Right atrium auricular region (tissue), 2 donors: Measurements from ENCODE around the gene QTRT2. TPM values are rescaled to one million over a fixed set of nuclear protein-coding genes. Genes with fewer than 3 reads are reported as not detected.

Source experiments
- DNase-seq: peaks from one replicate; pipeline ENCODE4 v3.0.0-alpha.2; 2019; ENCODE audit warnings: low spot score
- H3K27ac ChIP-seq, 2 donors: fragments of 200-600 bp; sonication (generic); 1 replicate in 1 of 2; 2 replicates in 1 of 2; pipeline ENCODE4 v1.5.1; 2016 to 2019
- H3K27me3 ChIP-seq, 2 donors: fragments of 200-600 bp; sonication (generic); one replicate each; pipeline versions ENCODE4 v1.5.1 to v1.6.0; 2017 to 2019
- H3K36me3 ChIP-seq: fragments of 200-600 bp; sonication (generic); one replicate; pipeline ENCODE4 v1.5.1; 2016
- H3K4me1 ChIP-seq, 2 donors: fragments of 200-600 bp; sonication (generic); one replicate each; pipeline versions ENCODE4 v1.5.1 to v1.6.0; 2017 to 2019
- H3K4me3 ChIP-seq, 2 donors: fragments of 200-600 bp; sonication (generic); 1 replicate in 1 of 2; 2 replicates in 1 of 2; pipeline ENCODE4 v1.5.1; 2017 to 2019; ENCODE audit warnings: mild to moderate bottlenecking in 1 of 2, moderate library complexity in 1 of 2
- H3K9me3 ChIP-seq, 2 donors: fragments of 200-600 bp; sonication (generic); one replicate each; pipeline ENCODE4 v1.5.1; 2019
- CTCF ChIP-seq, 2 donors: fragments of 200-600 bp; sonication (generic); IDR thresholded peaks; one replicate each; pipeline ENCODE4 v1.5.1; 2019; ENCODE audit warnings: antibody characterized with exemption in 2 of 2
- total RNA-seq, 2 donors: library from RNA; depleted of rRNA; stranded (reverse); fragments of >200 nt; gene quantifications; one replicate each; pipeline ENCODE4 v1.1.0, GENCODE V29; 2016

The QTRT2 gene
- total RNA-seq, 2 donors from 2014 or later, result 4.9 to 5.6 TPM

- TF ChIP-seq CTCF (IDR thresholded peaks at IDR 0.05), result no peak
- Histone ChIP-seq H3K36me3 (peaks cover 37% of the 10 kb centered on the region), H3K4me3 (no peak overlapping the region), H3K4me1 (no peaks in the 10 kb centered on the region), H3K9me3 (no peaks in the 10 kb centered on the region), H3K27me3 (no peaks in the 10 kb centered on the region), H3K27ac (no peak overlapping the region)
- DNase-seq, result no peak
Observed at GRCh38 chr3:114079761-114080160, 23.2 kb downstream of the QTRT2 start.

DNA sequence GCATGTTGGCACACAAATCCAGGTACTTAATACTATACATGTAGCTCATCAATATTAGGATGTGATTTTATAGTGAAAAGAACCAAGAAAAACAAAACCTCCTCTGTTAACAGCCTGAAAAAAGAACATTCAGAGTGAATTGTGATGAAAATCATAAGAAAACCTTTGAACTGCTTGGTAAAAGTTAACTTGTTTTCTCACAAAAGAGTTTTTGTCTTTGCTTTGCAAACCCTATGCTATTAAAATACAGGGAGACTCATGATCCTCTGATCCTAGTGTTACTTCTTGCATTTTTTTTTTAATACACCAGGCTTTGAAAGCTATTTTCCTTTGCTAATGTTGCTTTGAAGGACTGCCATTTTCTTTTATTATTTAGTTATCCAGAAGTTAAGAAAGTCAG is 23.7 kb downstream of the QTRT2 start:
- no peak for DNase-seq
- no peaks in the 10 kb centered on the region for H3K27me3 ChIP-seq
- no peaks in the 10 kb centered on the region for H3K9me3 ChIP-seq
- no peaks in the 10 kb centered on the region for H3K4me1 ChIP-seq
- H3K36me3 ChIP-seq, result peaks cover 36% of the 10 kb centered on the region
- no peak for TF ChIP-seq CTCF (IDR thresholded peaks at IDR 0.05)
- H3K27ac ChIP-seq, result no peak overlapping the region
- H3K4me3 ChIP-seq, result no peak overlapping the region

DNA sequence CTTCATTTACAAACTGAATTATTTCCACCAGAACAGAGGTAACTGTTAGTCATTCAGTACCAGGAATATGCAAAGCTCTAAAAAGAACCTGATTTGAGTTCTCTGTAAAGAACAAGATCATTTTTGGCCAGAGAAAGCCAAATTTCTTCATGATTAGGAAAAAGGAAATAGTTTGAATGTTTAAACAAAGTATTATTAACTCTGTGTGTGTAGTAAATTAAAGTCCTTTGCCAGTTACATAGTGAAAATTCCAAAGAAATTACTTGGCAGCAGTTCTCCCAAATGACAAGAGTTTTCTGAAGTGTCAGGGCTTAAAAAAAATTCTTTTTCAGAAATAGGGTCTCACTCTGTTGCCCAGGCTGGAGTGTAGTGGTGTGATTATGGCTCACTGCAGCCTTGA is 24.5 kb downstream of the QTRT2 start:
- H3K36me3 ChIP-seq, result peaks cover 36% of the 10 kb centered on the region
- H3K27ac ChIP-seq, result no peak overlapping the region
- TF ChIP-seq CTCF (IDR thresholded peaks at IDR 0.05), result no peak
- no peaks in the 10 kb centered on the region for H3K27me3 ChIP-seq
- H3K9me3 ChIP-seq, result no peaks in the 10 kb centered on the region
- no peak for DNase-seq
- no peaks in the 10 kb centered on the region for H3K4me1 ChIP-seq
- no peak overlapping the region for H3K4me3 ChIP-seq

- no peak overlapping the region for H3K4me3 ChIP-seq
- no peak for TF ChIP-seq CTCF (IDR thresholded peaks at IDR 0.05)
- no peak overlapping the region for H3K27ac ChIP-seq
- H3K4me1 ChIP-seq, result no peaks in the 10 kb centered on the region
- DNase-seq, result no peak
- H3K27me3 ChIP-seq, result no peaks in the 10 kb centered on the region
- H3K36me3 ChIP-seq, result peaks cover 39% of the 10 kb centered on the region
- H3K9me3 ChIP-seq, result no peaks in the 10 kb centered on the region
Observed at GRCh38 chr3:114083112-114083511, 26.6 kb downstream of the QTRT2 start.

DNA sequence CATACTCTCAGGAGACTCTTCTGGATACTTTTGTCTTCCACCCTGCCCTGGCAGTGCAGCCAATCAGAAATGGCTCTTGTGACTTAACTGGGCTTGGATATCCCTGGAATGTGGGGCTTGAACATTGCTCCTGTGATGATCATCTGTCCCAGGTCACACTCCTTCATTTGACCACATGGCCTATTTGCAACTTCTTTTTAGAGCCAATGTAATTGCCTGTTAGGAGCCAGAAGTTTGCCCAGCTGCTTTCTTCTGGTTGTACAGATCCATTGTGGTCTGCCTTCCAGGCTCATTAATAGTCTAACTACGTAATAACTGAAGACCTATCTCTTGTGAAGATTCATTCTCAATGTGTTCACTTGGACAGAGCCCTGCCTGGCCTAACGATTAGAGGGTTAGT is 29.8 kb downstream of the QTRT2 start:
- TF ChIP-seq CTCF (IDR thresholded peaks at IDR 0.05), result no peak
- no peaks in the 10 kb centered on the region for H3K4me1 ChIP-seq
- no peak for DNase-seq
- peaks cover 29% of the 10 kb centered on the region for H3K36me3 ChIP-seq
- H3K9me3 ChIP-seq, result no peaks in the 10 kb centered on the region
- no peak overlapping the region for H3K27ac ChIP-seq
- no peak overlapping the region for H3K4me3 ChIP-seq
- no peaks in the 10 kb centered on the region for H3K27me3 ChIP-seq

DNA sequence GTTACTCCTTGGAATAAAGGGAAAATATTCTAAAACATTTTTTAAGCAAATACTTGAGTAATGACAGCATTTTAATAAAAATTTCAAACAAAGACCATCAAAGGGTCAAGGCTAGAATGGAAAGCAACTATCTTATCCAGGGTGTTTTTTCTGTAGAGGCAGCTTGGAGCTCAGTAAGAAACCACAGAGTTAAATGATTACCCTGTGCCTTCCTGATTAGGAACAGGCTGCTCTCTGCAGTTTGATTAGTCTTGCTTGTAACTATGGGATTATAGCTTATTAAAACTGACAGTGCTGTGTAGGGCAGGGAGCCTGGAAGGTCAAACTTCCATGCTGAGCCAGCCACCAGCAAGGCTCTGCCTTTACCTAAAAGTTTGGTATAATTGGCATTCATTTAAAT is 33.1 kb downstream of the QTRT2 start:
- no peaks in the 10 kb centered on the region for H3K4me1 ChIP-seq
- peaks cover 29% of the 10 kb centered on the region for H3K36me3 ChIP-seq
- H3K27me3 ChIP-seq, result no peaks in the 10 kb centered on the region
- no peak overlapping the region for H3K4me3 ChIP-seq
- no peak overlapping the region for H3K27ac ChIP-seq
- TF ChIP-seq CTCF (IDR thresholded peaks at IDR 0.05), result no peak
- no peaks in the 10 kb centered on the region for H3K9me3 ChIP-seq
- no peak for DNase-seq
